T-helper 1 cell treated with Interleukin-12 subunit alpha and Interleukin-12 subunit beta and Interleukin-4 antibody, amounts not matched to agents 30 μg/mL and 1 μg/mL, for 36 hours (primary cell): ENCODE results near the gene TNFRSF6B.
A peak's percentile ranks its signal among the peaks of the same experiment; 100 is the strongest.

Experiments
- H3K27ac Mint-ChIP-seq: one replicate; pipeline ENCODE4 v1.8.0; 2021; ENCODE audit warnings: mild to moderate bottlenecking, mixed read lengths
- H3K27me3 Mint-ChIP-seq: one replicate; pipeline ENCODE4 v1.8.0; 2021; ENCODE audit warnings: low read depth, mixed read lengths
- H3K36me3 Mint-ChIP-seq: one replicate; pipeline ENCODE4 v1.8.0; 2021; ENCODE audit warnings: low read depth, mixed read lengths
- H3K4me1 Mint-ChIP-seq: one replicate; pipeline ENCODE4 v1.8.0; 2021; ENCODE audit warnings: low read depth, mixed read lengths
- H3K4me3 Mint-ChIP-seq: one replicate; pipeline ENCODE4 v1.8.0; 2021; ENCODE audit warnings: mild to moderate bottlenecking, moderate library complexity, mixed read lengths
- H3K9me3 Mint-ChIP-seq: one replicate; pipeline ENCODE4 v1.8.0; 2021; ENCODE audit warnings: mixed read lengths

The TNFRSF6B gene

GRCh38 chr20:63703471-63703975 lies 7.1 kb downstream of the TNFRSF6B start:
- no peaks in the 10 kb centered on the region for H3K9me3 Mint-ChIP-seq
- no peaks in the 10 kb centered on the region for H3K27me3 Mint-ChIP-seq
- H3K4me3 Mint-ChIP-seq = no peak overlapping the region
- peaks cover 21% of the 10 kb centered on the region for H3K36me3 Mint-ChIP-seq
- H3K4me1 Mint-ChIP-seq = peaks cover 10% of the 10 kb centered on the region
- no peak overlapping the region for H3K27ac Mint-ChIP-seq

- no peak overlapping the region for H3K27ac Mint-ChIP-seq
- no peak overlapping the region for H3K4me3 Mint-ChIP-seq
- H3K27me3 Mint-ChIP-seq = no peaks in the 10 kb centered on the region
- peaks cover 14% of the 10 kb centered on the region for H3K4me1 Mint-ChIP-seq
- H3K9me3 Mint-ChIP-seq = no peaks in the 10 kb centered on the region
- peaks cover 24% of the 10 kb centered on the region for H3K36me3 Mint-ChIP-seq
Observed at GRCh38 chr20:63703976-63704748, 7.7 kb downstream of the TNFRSF6B start.

- H3K4me1 Mint-ChIP-seq = peaks cover 18% of the 10 kb centered on the region
- H3K36me3 Mint-ChIP-seq = peaks cover 24% of the 10 kb centered on the region
- no peaks in the 10 kb centered on the region for H3K9me3 Mint-ChIP-seq
- H3K27ac Mint-ChIP-seq = peak overlapping the region; percentile 26
- no peaks in the 10 kb centered on the region for H3K27me3 Mint-ChIP-seq
- no peak overlapping the region for H3K4me3 Mint-ChIP-seq
Observed at GRCh38 chr20:63704749-63705117, 8.3 kb downstream of the TNFRSF6B start.

GRCh38 chr20:63705232-63706026 lies 9.0 kb downstream of the TNFRSF6B start:
- Mint-ChIP-seq H3K27ac (no peak overlapping the region), H3K4me1 (peaks cover 22% of the 10 kb centered on the region)

GRCh38 chr20:63706027-63706695 lies 9.7 kb downstream of the TNFRSF6B start:
- Mint-ChIP-seq H3K9me3 (no peaks in the 10 kb centered on the region), H3K36me3 (peaks cover 33% of the 10 kb centered on the region), H3K27me3 (no peaks in the 10 kb centered on the region), H3K4me1 (peaks cover 29% of the 10 kb centered on the region), H3K4me3 (peak overlapping the region; percentile 87), H3K27ac (peak overlapping the region; percentile 81)

More at GRCh38 chr20:63705232-63706026, 9.0 kb downstream of the TNFRSF6B start:
- H3K27me3 Mint-ChIP-seq = no peaks in the 10 kb centered on the region
- H3K9me3 Mint-ChIP-seq = no peaks in the 10 kb centered on the region
- no peak overlapping the region for H3K4me3 Mint-ChIP-seq
- H3K36me3 Mint-ChIP-seq = peaks cover 26% of the 10 kb centered on the region

GRCh38 chr20:63706852-63707557 lies 10.6 kb downstream of the TNFRSF6B start:
- Mint-ChIP-seq H3K27ac (peak overlapping the region; percentile 81), H3K4me1 (peaks cover 32% of the 10 kb centered on the region), H3K9me3 (no peaks in the 10 kb centered on the region), H3K36me3 (peaks cover 39% of the 10 kb centered on the region), H3K27me3 (no peaks in the 10 kb centered on the region), H3K4me3 (peak overlapping the region; percentile 87)

- Mint-ChIP-seq H3K9me3 (peaks cover 3% of the 10 kb centered on the region), H3K4me3 (peak within 1 kb of the TSS; percentile 87), H3K27me3 (no peaks in the 10 kb centered on the region), H3K36me3 (peaks cover 46% of the 10 kb centered on the region), H3K27ac (peak within 1 kb of the TSS; percentile 81), H3K4me1 (peaks cover 37% of the 10 kb centered on the region)
Observed at GRCh38 chr20:63707558-63708300, 11.3 kb downstream of the TNFRSF6B start, which contains the start of the genes ARFRP1 and ZGPAT. TSS of gene ARFRP1 (minus strand) at chr20:63707976. CDS start at chr20:63707091, 885 bp downstream. TSS of gene ZGPAT (plus strand) at chr20:63708039. CDS start at chr20:63708581, 542 bp downstream.

- H3K27ac Mint-ChIP-seq = peak overlapping the region; percentile 9
- H3K4me1 Mint-ChIP-seq = peaks cover 39% of the 10 kb centered on the region
- peaks cover 47% of the 10 kb centered on the region for H3K36me3 Mint-ChIP-seq
- H3K27me3 Mint-ChIP-seq = no peaks in the 10 kb centered on the region
- peaks cover 3% of the 10 kb centered on the region for H3K9me3 Mint-ChIP-seq
- H3K4me3 Mint-ChIP-seq = peak overlapping the region; percentile 86
Observed at GRCh38 chr20:63708301-63709148, 12.1 kb downstream of the TNFRSF6B start.

GRCh38 chr20:63709149-63709527 lies 12.7 kb downstream of the TNFRSF6B start:
- H3K4me3 Mint-ChIP-seq = peak overlapping the region; percentile 86
- H3K27ac Mint-ChIP-seq = no peak overlapping the region
- peaks cover 39% of the 10 kb centered on the region for H3K4me1 Mint-ChIP-seq
- H3K36me3 Mint-ChIP-seq = peaks cover 50% of the 10 kb centered on the region
- H3K9me3 Mint-ChIP-seq = peaks cover 3% of the 10 kb centered on the region
- no peaks in the 10 kb centered on the region for H3K27me3 Mint-ChIP-seq

GRCh38 chr20:63711085-63711645 lies 14.7 kb downstream of the TNFRSF6B start:
- Mint-ChIP-seq H3K4me3 (peak overlapping the region; percentile 63), H3K27ac (no peak overlapping the region), H3K27me3 (no peaks in the 10 kb centered on the region), H3K36me3 (peaks cover 54% of the 10 kb centered on the region), H3K9me3 (peaks cover 10% of the 10 kb centered on the region), H3K4me1 (peaks cover 40% of the 10 kb centered on the region)

- H3K27ac Mint-ChIP-seq = no peak overlapping the region
- H3K4me1 Mint-ChIP-seq = peaks cover 35% of the 10 kb centered on the region
- H3K4me3 Mint-ChIP-seq = no peak overlapping the region
- H3K36me3 Mint-ChIP-seq = peaks cover 55% of the 10 kb centered on the region
- no peaks in the 10 kb centered on the region for H3K27me3 Mint-ChIP-seq
- H3K9me3 Mint-ChIP-seq = peaks cover 12% of the 10 kb centered on the region
Observed at GRCh38 chr20:63712191-63712590, 15.7 kb downstream of the TNFRSF6B start.

GRCh38 chr20:63714858-63715257 lies 18.4 kb downstream of the TNFRSF6B start:
- Mint-ChIP-seq H3K4me1 (peaks cover 30% of the 10 kb centered on the region), H3K9me3 (peaks cover 19% of the 10 kb centered on the region), H3K27ac (no peak overlapping the region), H3K27me3 (no peaks in the 10 kb centered on the region), H3K36me3 (peaks cover 67% of the 10 kb centered on the region), H3K4me3 (no peak overlapping the region)
